HG02623 (cell line): ENCODE results near the gene IFI30.
A peak's percentile ranks its signal among the peaks of the same experiment; 100 is the strongest.
"Not testable (repeated sequence)": the region's sequence is repeated elsewhere in the genome, so short reads cannot be mapped to it uniquely, and the experiment has no call there.

ENCODE experiments used
- ATAC-seq: cut with Tn5 transposase; IDR thresholded peaks from one replicate; pipeline ENCODE4 v1.9.1; 2021; ENCODE audit warnings: moderate library complexity; ENCODE audit not compliant: unreplicated experiment

IFI30 gene

GRCh38 chr19:18152442-18152816 lies 21.2 kb upstream of the IFI30 start:
- ATAC-seq, result peak; percentile 62

DNA sequence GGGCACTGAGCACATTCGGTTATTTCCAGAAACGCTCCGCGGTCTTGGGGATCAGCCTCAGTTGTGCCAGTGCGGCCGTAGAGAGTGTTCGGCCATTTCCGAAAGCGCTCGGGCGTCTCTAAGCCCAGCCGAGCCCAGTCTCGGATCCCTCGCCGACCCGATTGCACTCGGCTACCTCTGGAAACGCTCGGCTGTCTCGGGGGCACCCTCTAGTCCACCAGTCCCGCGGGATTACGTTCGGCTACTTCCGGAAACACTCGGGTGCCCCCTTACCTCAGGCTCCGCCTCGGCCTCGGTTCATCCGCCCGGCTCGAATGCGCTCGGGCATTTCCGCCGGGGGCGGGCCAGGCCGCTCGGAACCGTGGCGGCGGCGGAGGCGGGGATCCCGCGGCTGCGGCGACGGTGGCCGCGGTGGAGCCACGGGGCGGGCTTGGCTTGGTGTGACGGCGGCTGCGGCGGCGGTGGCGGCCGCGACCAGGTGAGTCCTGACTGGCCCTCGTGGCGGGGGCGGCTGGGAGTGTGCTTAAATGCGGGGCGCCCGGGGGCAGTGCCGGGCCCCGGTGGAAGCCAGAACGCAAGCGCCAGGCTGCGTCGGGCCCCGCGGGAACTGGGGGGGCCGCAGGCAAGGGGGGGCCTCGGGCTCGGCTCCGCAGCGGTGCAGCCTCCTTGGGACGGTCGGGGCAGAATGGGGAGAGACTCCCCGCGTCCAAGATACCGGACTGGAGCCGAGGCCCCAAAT lies 20.6 kb upstream of the IFI30 start, which contains the start of gene PIK3R2:
PIK3R2 (plus strand) TSS at position 347 of the 739 bp plus-strand sequence. CDS start 2,717 bp downstream, outside the sequence.
- ATAC-seq, result peak; percentile 61

DNA sequence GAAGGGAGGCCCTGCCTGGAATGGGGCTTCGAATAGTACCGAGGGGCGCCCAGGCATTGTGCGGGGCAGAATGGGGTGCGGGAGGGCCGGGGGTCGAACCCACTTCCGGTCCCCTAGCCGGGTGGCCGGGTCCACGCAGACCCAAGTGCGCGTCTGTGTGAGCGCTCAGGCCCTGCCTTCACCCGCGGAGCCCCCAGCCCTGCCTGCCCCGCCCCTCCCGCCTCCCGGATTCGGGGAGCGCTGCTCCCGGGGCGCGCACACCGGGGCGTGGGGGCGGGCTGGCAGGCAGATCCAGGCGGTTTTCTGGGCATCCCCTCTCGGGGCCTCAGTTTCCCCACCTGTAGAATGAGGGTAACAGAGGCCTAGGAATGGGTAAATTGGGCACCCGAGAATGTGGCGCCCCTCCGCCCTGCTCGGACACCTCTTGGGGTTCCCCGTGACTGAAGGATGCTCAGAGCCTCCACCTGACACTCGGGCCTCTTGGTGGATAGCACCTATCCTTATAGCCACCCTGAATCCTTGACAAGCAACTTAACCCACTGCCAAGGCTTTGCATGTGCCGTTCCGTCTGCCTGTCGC lies 20.0 kb upstream of the IFI30 start:
- ATAC-seq, result no peak

- no peak for ATAC-seq
Measured at GRCh38 chr19:18155095-18156087, 18.2 kb upstream of the IFI30 start.

DNA sequence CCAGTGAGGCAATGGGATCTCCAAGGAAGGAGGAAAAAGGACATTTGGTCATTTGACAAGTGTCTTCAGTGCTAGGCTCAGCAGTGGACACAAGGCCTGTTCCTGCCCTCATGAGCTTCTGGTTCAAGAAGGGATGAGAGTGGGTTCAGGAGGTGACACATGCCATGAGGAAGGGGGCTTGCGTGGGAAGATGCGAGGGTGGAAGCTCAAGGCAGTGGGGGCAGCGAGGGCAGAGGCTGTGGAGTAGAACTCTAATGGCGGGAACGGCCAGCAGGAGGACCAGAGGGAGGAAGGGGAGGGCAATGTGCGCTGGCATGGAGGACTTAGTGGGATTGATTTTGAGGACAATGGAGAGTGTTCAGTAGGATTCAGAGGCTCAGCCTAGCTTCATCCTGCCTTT lies 17.3 kb upstream of the IFI30 start:
- no peak for ATAC-seq

- ATAC-seq, result no peak
Measured at GRCh38 chr19:18156841-18157464, 16.7 kb upstream of the IFI30 start.

GRCh38 chr19:18157465-18158063 lies 16.0 kb upstream of the IFI30 start:
- ATAC-seq, result no peak

GRCh38 chr19:18158467-18158866 lies 15.1 kb upstream of the IFI30 start:
- ATAC-seq, result no peak

GRCh38 chr19:18159059-18159616 lies 14.5 kb upstream of the IFI30 start:
- not testable (repeated sequence) for ATAC-seq

DNA sequence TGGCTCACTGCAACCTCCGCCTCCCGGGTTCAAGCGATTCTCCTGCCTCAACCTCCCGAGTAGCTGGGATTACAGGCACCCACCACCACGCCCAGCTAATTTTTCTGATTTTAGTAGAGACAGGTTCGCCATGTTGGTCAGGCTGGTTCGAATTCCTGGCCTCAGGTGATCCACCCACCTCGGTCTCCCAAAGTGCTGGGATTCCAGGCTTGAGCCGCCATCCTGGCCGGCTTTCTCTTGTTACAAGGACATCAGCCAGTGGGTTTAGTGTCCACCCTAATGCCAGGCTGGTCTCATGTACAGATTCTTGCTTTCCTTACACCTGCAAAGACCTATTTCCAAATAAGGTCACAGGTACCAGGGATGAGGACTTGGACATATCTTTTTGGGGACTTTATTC lies 13.8 kb upstream of the IFI30 start:
- ATAC-seq, result no peak

- no peak for ATAC-seq
Measured at GRCh38 chr19:18160493-18160970, 13.1 kb upstream of the IFI30 start.

DNA sequence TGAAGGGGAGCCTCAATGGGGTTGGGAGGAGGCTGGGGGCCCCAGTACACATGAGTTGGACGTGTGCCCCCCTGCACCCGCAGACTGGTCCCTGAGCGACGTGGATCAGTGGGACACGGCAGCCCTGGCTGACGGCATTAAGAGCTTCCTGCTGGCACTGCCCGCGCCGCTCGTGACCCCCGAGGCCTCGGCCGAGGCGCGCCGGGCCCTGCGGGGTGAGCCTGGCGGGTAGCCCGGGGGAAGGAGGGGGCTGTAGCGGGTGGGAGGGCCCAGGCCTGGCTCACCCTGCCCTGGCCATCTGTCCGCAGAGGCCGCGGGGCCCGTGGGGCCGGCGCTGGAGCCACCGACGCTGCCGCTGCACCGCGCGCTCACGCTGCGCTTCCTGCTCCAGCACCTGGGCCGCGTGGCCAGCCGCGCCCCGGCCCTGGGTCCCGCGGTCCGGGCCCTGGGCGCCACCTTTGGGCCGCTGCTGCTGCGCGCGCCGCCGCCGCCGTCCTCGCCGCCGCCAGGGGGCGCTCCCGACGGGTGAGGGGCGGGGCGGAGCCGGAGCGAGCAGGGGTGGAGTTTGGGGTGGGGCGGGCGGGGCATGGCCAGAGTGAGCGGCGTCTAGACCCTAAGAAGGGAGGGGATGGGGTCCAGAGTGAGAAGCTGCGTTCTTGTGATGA lies 12.5 kb upstream of the IFI30 start:
- ATAC-seq, result peak; percentile 69

DNA sequence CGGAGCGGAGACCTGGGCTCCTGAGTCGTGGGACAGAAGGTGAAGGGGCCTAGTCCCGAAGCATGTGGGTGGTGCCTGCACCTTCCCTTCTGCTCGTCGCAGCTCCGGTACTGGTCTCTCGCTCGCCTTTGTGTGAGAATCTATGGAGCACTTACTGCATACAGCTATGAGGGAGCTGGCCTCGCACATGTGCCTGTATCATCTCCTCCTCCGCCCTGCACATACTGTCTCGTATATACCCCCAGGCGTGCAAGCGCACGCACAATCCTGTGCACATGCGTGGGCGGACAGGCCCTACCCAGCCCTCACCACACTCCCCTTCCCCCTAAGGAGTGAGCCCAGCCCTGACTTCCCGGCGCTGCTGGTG lies 12.0 kb upstream of the IFI30 start:
- no peak for ATAC-seq

DNA sequence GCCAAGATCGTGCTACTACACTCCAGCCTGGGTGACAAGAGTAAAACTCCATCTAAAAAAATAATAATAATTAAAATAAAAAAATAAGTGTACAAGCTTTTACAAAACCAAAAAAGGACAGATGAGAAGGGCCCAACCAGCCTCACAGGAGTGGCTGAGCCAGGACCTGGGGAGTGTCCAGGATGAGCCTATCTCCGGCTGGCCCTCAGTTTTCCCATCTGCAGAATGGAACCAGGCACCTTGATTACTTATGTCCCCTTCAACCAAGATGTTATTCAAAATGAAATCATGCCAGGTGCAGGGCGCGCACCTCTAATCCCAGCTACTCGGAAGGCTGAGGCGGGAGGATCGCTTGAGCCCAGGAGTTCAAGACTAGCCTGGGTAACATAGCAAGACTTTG lies 9.5 kb upstream of the IFI30 start:
- no peak for ATAC-seq

GRCh38 chr19:18165794-18166544 lies 7.6 kb upstream of the IFI30 start:
- no peak for ATAC-seq

DNA sequence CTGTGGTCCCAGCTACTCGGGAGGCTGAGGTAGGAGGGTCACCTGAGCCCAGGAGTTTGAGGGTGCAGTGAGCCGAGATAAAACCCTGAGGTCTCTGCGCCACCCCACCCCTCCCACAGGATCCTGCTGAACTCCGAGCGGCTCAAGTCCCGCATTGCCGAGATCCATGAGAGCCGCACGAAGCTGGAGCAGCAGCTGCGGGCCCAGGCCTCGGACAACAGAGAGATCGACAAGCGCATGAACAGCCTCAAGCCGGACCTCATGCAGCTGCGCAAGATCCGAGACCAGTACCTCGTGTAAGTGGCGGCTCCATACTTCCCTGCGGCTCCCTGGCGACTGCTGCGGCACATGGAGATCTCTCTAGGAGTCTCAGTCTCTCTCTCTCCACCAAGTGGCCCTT lies 6.6 kb upstream of the IFI30 start:
- ATAC-seq, result no peak

GRCh38 chr19:18167975-18168645 lies 5.5 kb upstream of the IFI30 start:
- no peak for ATAC-seq

DNA sequence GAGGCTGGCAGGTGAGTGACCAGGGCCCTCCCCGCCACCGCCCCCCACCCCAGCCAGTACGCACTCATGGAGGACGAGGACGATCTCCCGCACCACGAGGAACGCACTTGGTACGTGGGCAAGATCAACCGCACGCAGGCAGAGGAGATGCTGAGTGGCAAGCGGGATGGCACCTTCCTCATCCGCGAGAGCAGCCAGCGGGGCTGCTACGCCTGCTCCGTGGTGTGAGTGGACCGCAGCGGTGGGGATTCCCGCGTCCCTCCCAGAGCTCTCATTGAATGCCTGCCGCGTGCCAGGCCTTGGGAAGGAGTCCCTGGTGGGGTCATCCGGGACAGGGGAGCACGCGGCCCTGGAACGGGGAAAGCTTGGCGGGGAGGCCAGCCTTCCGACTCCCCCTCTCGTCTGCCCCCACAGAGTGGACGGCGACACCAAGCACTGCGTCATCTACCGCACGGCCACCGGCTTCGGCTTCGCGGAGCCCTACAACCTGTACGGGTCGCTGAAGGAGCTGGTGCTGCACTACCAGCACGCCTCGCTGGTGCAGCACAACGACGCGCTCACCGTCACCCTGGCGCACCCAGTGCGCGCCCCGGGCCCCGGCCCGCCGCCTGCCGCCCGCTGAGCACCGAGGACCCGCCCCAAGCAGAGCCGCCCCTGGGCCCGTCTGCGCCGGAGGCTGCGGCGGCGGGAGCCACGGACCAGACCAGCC lies 4.8 kb upstream of the IFI30 start:
- ATAC-seq, result no peak
